DND-41 (cell line): Measurements from ENCODE around the gene IL17RE.

Experiments
- ATAC-seq: fragments of 200-7000 bp; cut with Tn5 transposase; 3 replicates; pipeline ENCODE4 v1.9.1; 2021; ENCODE audit warnings: low read depth; ENCODE audit not compliant: insufficient read depth
- DNase-seq: peaks from one replicate; pipeline ENCODE4 v3.0.0-alpha.2; 2020
- H2AFZ ChIP-seq: 2 replicates; pipeline ENCODE4 v1.6.0; 2012; ENCODE audit warnings: low read depth, low read length
- H3K27ac ChIP-seq: 2 replicates; pipeline ENCODE4 v1.5.1; 2012; ENCODE audit warnings: low read length, inconsistent platforms
- H3K27me3 ChIP-seq: fragments of 200-600 bp; sonication (generic); 2 replicates; pipeline ENCODE4 v1.6.0; 2012; ENCODE audit warnings: low read length, mild to moderate bottlenecking, inconsistent platforms; ENCODE audit not compliant: insufficient read depth, poor library complexity
- H3K36me3 ChIP-seq: 2 replicates; pipeline ENCODE4 v1.5.1; 2012; ENCODE audit warnings: low read length, inconsistent platforms; ENCODE audit not compliant: insufficient read depth
- H3K4me1 ChIP-seq: 2 replicates; pipeline ENCODE4 v1.5.1; 2012; ENCODE audit warnings: mild to moderate bottlenecking, low read length; ENCODE audit not compliant: insufficient read depth
- H3K4me2 ChIP-seq: 2 replicates; pipeline ENCODE4 v1.6.0; 2012; ENCODE audit warnings: mild to moderate bottlenecking, moderate library complexity, low read length, inconsistent platforms; ENCODE audit not compliant: insufficient read depth
- H3K4me3 ChIP-seq, 2 experiments: fragments of 200-600 bp in 1 of 2; shearing (Covaris generic) in 1 of 2; 2 replicates each; pipeline ENCODE4 v1.5.1; 2012 to 2016; ENCODE audit warnings: inconsistent platforms in 2 of 2, low read length in 2 of 2, mild to moderate bottlenecking in 2 of 2, low read depth in 1 of 2, moderate library complexity in 1 of 2
- H3K79me2 ChIP-seq: 2 replicates; pipeline ENCODE4 v1.6.0; 2012; ENCODE audit warnings: low read length, inconsistent platforms; ENCODE audit not compliant: insufficient read depth
- H3K9ac ChIP-seq: 2 replicates; pipeline ENCODE4 v1.6.0; 2012; ENCODE audit warnings: low read depth, mild to moderate bottlenecking, inconsistent platforms, low read length, moderate library complexity
- H3K9me3 ChIP-seq: 2 replicates; pipeline ENCODE4 v1.5.1; 2012; ENCODE audit warnings: low read length, moderate library complexity, mild to moderate bottlenecking, inconsistent platforms; ENCODE audit not compliant: insufficient read depth, severe bottlenecking
- H4K20me1 ChIP-seq: 2 replicates; pipeline ENCODE4 v1.6.0; 2012; ENCODE audit warnings: low read length; ENCODE audit not compliant: insufficient read depth
- CTCF ChIP-seq: IDR thresholded peaks from 2 replicates; pipeline ENCODE4 v1.5.1; 2012; ENCODE audit warnings: borderline replicate concordance, low read length, moderate library complexity, mild to moderate bottlenecking; ENCODE audit not compliant: poor library complexity, severe bottlenecking; ENCODE audit errors: extremely low read depth
- EZH2 ChIP-seq: IDR thresholded peaks from 3 replicates; pipeline ENCODE4 v1.6.1; 2012; ENCODE audit warnings: borderline replicate concordance, low read depth, mild to moderate bottlenecking, moderate library complexity, low read length, inconsistent platforms; ENCODE audit not compliant: severe bottlenecking

IL17RE gene

GRCh38 chr3:9909221-9910013 lies 6.8 kb downstream of the IL17RE start:
- H3K36me3 ChIP-seq, result no peaks in the 10 kb centered on the region
- no peak overlapping the region for H3K27ac ChIP-seq
- no peak overlapping the region for H3K9ac ChIP-seq
- H2AFZ ChIP-seq, result no peak overlapping the region
- H3K9me3 ChIP-seq, result no peaks in the 10 kb centered on the region
- no peak overlapping the region for H3K4me3 ChIP-seq
- no peaks in the 10 kb centered on the region for H3K79me2 ChIP-seq
- no peaks in the 10 kb centered on the region for H3K27me3 ChIP-seq
- H4K20me1 ChIP-seq, result no peaks in the 10 kb centered on the region
- no peak for ATAC-seq
- TF ChIP-seq EZH2 (no peak), CTCF (no peak)
- no peak for DNase-seq
- H3K4me2 ChIP-seq, result no peak overlapping the region
- no peaks in the 10 kb centered on the region for H3K4me1 ChIP-seq

- no peak overlapping the region for H3K9ac ChIP-seq
- DNase-seq (no peak), ATAC-seq (no peak)
- H3K4me1 ChIP-seq, result peaks cover 15% of the 10 kb centered on the region
- H3K27ac ChIP-seq, result no peak overlapping the region
- H2AFZ ChIP-seq, result no peak overlapping the region
- H3K79me2 ChIP-seq, result no peaks in the 10 kb centered on the region
- H3K27me3 ChIP-seq, result peaks cover 6% of the 10 kb centered on the region
- no peak overlapping the region for H3K4me2 ChIP-seq
- H4K20me1 ChIP-seq, result no peaks in the 10 kb centered on the region
- H3K9me3 ChIP-seq, result no peaks in the 10 kb centered on the region
- no peaks in the 10 kb centered on the region for H3K36me3 ChIP-seq
- no peak overlapping the region for H3K4me3 ChIP-seq
- TF ChIP-seq CTCF, result no peak
- TF ChIP-seq EZH2, result no peak
Observed at GRCh38 chr3:9911863-9912262, 9.2 kb downstream of the IL17RE start.

GRCh38 chr3:9912294-9912935 lies 9.8 kb downstream of the IL17RE start:
- H3K27me3 ChIP-seq, result peaks cover 6% of the 10 kb centered on the region
- no peaks in the 10 kb centered on the region for H4K20me1 ChIP-seq
- H3K79me2 ChIP-seq, result no peaks in the 10 kb centered on the region
- no peak; the same call in 2 of the 3 replicates for ATAC-seq
- H3K9me3 ChIP-seq, result no peaks in the 10 kb centered on the region
- TF ChIP-seq EZH2, result no peak
- TF ChIP-seq CTCF, result no peak
- DNase-seq, result no peak
- peaks cover 21% of the 10 kb centered on the region for H3K4me1 ChIP-seq
- H3K4me2 ChIP-seq, result no peak overlapping the region
- no peak overlapping the region for H3K4me3 ChIP-seq
- H3K36me3 ChIP-seq, result no peaks in the 10 kb centered on the region
- H2AFZ ChIP-seq, result no peak overlapping the region
- no peak overlapping the region for H3K27ac ChIP-seq
- no peak overlapping the region for H3K9ac ChIP-seq
